HEK293 (cell line): Measurements from ENCODE around the gene KCNK17.

Experiments
- CTCF ChIA-PET: fragments of 350-600 bp; formaldehyde crosslinking; extraction: SDS; loops from one replicate; lab custom pipeline; 2021; ENCODE audit warnings: antibody characterized with exemption; lab: Yijun Ruan, JAX
- POLR2A ChIA-PET: fragments of 300-600 bp; formaldehyde crosslinking; extraction: SDS; loops from one replicate; lab custom pipeline; 2020; ENCODE audit warnings: antibody characterized with exemption, inconsistent platforms; lab: Yijun Ruan, JAX
- H3K27ac ChIP-seq: fragments of 200-500 bp; sonication (Bioruptor generic); 2 replicates; pipeline ENCODE4 v1.5.1; 2014; ENCODE audit warnings: low read depth, low read length, control low read depth, inconsistent platforms; ENCODE audit errors: extremely low read depth
- H3K36me3 ChIP-seq, 2 experiments: fragments of 200-500 bp in 1 of 2; sonication (Bioruptor generic) in 1 of 2; 1 replicate in 1 of 2; 2 replicates in 1 of 2; pipeline ENCODE4 v1.5.1; 2014 to 2017; ENCODE audit warnings: inconsistent platforms in 2 of 2, low read length in 2 of 2; ENCODE audit not compliant: control insufficient read depth in 2 of 2, insufficient read depth in 1 of 2
- H3K4me1 ChIP-seq: fragments of 200-500 bp; sonication (Bioruptor generic); 2 replicates; pipeline ENCODE4 v1.5.1; 2014; ENCODE audit warnings: mild to moderate bottlenecking, low read length, inconsistent platforms; ENCODE audit not compliant: control insufficient read depth, insufficient read depth
- H3K4me3 ChIP-seq: 2 replicates; pipeline ENCODE4 v1.5.1; 2011; ENCODE audit warnings: low read depth, mild to moderate bottlenecking, control low read depth, low read length, moderate library complexity
- H3K9me3 ChIP-seq: fragments of 200-500 bp; sonication (Bioruptor generic); 2 replicates; pipeline ENCODE4 v1.5.1; 2014; ENCODE audit warnings: low read depth, low read length, inconsistent platforms; ENCODE audit not compliant: control insufficient read depth, insufficient read depth
- BCL11A ChIP-seq: fragments of 450-650 bp; formaldehyde crosslinking; IDR thresholded peaks from 2 replicates; pipeline ENCODE4 v1.5.1; 2016; ENCODE audit warnings: low read depth, missing biosample characterization, missing genetic modification characterization
- GLIS2 ChIP-seq: fragments of 450-650 bp; formaldehyde crosslinking; IDR thresholded peaks from 2 replicates; pipeline ENCODE4 v1.5.1; 2016; ENCODE audit warnings: missing biosample characterization, missing genetic modification characterization
- HOXD13 ChIP-seq: sonication (generic); formaldehyde crosslinking; IDR thresholded peaks from 2 replicates; pipeline ENCODE4 v1.8.0; 2022; ENCODE audit warnings: missing genetic modification reagents, borderline replicate concordance
- KLF10 ChIP-seq: fragments of 450-650 bp; IDR thresholded peaks from 2 replicates; pipeline ENCODE4 v1.5.1; 2018; ENCODE audit warnings: missing biosample characterization, mild to moderate bottlenecking, missing genetic modification characterization
- WT1 ChIP-seq: fragments of 450-650 bp; formaldehyde crosslinking; IDR thresholded peaks from 2 replicates; pipeline ENCODE4 v1.5.1; 2016; ENCODE audit warnings: missing biosample characterization, missing genetic modification characterization
- ZBTB48 ChIP-seq: fragments of 450-650 bp; formaldehyde crosslinking; IDR thresholded peaks from 2 replicates; pipeline ENCODE4 v1.5.1; 2016; ENCODE audit warnings: missing biosample characterization, missing genetic modification characterization
- ZEB2 ChIP-seq: fragments of 450-650 bp; formaldehyde crosslinking; IDR thresholded peaks from 2 replicates; pipeline ENCODE4 v1.5.1; 2016; ENCODE audit warnings: missing biosample characterization, missing genetic modification characterization
- ZFHX2 ChIP-seq: fragments of 450-650 bp; formaldehyde crosslinking; conservative IDR thresholded peaks from 2 replicates; pipeline ENCODE4 v1.5.1; 2016; ENCODE audit warnings: missing biosample characterization, missing genetic modification characterization
- ZFP37 ChIP-seq: fragments of 450-650 bp; formaldehyde crosslinking; IDR thresholded peaks from 2 replicates; pipeline ENCODE4 v1.5.1; 2016; ENCODE audit warnings: missing biosample characterization, missing genetic modification characterization
- ZFP41 ChIP-seq: fragments of 450-650 bp; formaldehyde crosslinking; IDR thresholded peaks from 2 replicates; pipeline ENCODE4 v1.5.1; 2016; ENCODE audit warnings: missing biosample characterization, missing genetic modification characterization, borderline replicate concordance
- ZIC2 ChIP-seq: fragments of 450-650 bp; formaldehyde crosslinking; IDR thresholded peaks from 2 replicates; pipeline ENCODE4 v1.5.1; 2016; ENCODE audit warnings: missing biosample characterization, missing genetic modification characterization
- ZNF112 ChIP-seq: fragments of 450-650 bp; formaldehyde crosslinking; IDR thresholded peaks from 2 replicates; pipeline ENCODE4 v1.5.0; 2017; ENCODE audit warnings: missing biosample characterization, missing genetic modification characterization
- ZNF473 ChIP-seq: fragments of 450-650 bp; formaldehyde crosslinking; IDR thresholded peaks from 2 replicates; pipeline ENCODE4 v1.5.1; 2017; ENCODE audit warnings: missing biosample characterization, missing genetic modification characterization
- ZNF768 ChIP-seq: fragments of 450-650 bp; formaldehyde crosslinking; IDR thresholded peaks from 2 replicates; pipeline ENCODE4 v1.5.1; 2018; ENCODE audit warnings: missing biosample characterization, mild to moderate bottlenecking, missing genetic modification characterization
- TF ChIP-seq, protein P1 (sequence below): fragments of 450-650 bp; formaldehyde crosslinking; optimal IDR thresholded peaks from 2 replicates; pipeline ENCODE3; 2016; ENCODE audit warnings: missing biosample characterization, mild to moderate bottlenecking, missing genetic modification characterization
- TF ChIP-seq, protein P2 (sequence below): fragments of 450-650 bp; formaldehyde crosslinking; IDR thresholded peaks from 2 replicates; pipeline ENCODE4 v1.5.1; 2017; ENCODE audit warnings: missing biosample characterization, mild to moderate bottlenecking, missing genetic modification characterization, moderate library complexity
- TF ChIP-seq, protein P3 (sequence below): fragments of 450-650 bp; formaldehyde crosslinking; IDR thresholded peaks from 2 replicates; pipeline ENCODE4 v1.5.1; 2016; ENCODE audit warnings: missing biosample characterization, missing genetic modification characterization
- TF ChIP-seq, protein P4 (sequence below): fragments of 450-650 bp; formaldehyde crosslinking; IDR thresholded peaks from 2 replicates; pipeline ENCODE4 v1.5.1; 2016; ENCODE audit warnings: missing biosample characterization, missing genetic modification characterization, borderline replicate concordance
- TF ChIP-seq, protein P5 (sequence below): fragments of 450-650 bp; formaldehyde crosslinking; IDR thresholded peaks from 2 replicates; pipeline ENCODE4 v1.5.1; 2016; ENCODE audit warnings: missing biosample characterization, missing genetic modification characterization
- TF ChIP-seq, protein P6 (sequence below): fragments of 450-650 bp; formaldehyde crosslinking; IDR thresholded peaks from 2 replicates; pipeline ENCODE4 v1.5.1; 2017; ENCODE audit warnings: missing biosample characterization, missing genetic modification characterization

KCNK17 gene

DNA sequence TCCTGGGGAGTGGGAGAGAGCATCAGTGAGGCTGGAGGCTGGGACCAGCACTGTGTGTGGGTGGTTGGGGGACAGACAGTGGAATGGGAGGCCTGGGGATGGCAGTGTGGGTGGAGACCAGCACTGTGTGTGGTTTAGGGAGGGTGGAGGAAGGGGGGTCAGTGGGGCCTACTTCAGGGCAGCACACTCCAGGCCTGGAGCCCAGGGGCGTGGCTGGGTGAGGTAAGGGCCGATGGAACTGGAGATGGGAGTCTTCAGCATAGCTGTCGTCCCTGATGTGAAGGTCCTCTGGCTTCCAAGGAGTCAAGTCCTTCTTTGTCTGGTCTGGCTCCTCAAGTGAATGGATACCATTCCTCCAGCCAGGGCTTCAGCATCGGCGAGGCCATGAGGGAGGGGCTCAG is 18.6 kb downstream of the KCNK17 start (continued):
- TF ChIP-seq ZNF473 (tag by site-specific recombination) (no peak), ZEB2 (tag by site-specific recombination) (no peak), BCL11A (tag by site-specific recombination) (no peak), KLF10 (no peak), GLIS2 (tag by site-specific recombination) (0 out of 2 replicates have a peak, but pooled peaks have one; percentile 28), ZBTB48 (tag by site-specific recombination) (peak; percentile 74; the same call in 1 of the 2 replicates), WT1 (tag by site-specific recombination) (0 out of 2 replicates have a peak, but pooled peaks have one; percentile 37), ZFHX2 (tag by site-specific recombination) (peak; percentile 99)
- TF ChIP-seq, protein P1, sequence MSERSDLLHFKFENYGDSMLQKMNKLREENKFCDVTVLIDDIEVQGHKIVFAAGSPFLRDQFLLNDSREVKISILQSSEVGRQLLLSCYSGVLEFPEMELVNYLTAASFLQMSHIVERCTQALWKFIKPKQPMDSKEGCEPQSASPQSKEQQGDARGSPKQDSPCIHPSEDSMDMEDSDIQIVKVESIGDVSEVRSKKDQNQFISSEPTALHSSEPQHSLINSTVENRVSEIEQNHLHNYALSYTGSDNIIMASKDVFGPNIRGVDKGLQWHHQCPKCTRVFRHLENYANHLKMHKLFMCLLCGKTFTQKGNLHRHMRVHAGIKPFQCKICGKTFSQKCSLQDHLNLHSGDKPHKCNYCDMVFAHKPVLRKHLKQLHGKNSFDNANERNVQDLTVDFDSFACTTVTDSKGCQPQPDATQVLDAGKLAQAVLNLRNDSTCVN (tag by site-specific recombination): peak; percentile 18
- TF ChIP-seq, protein P2, sequence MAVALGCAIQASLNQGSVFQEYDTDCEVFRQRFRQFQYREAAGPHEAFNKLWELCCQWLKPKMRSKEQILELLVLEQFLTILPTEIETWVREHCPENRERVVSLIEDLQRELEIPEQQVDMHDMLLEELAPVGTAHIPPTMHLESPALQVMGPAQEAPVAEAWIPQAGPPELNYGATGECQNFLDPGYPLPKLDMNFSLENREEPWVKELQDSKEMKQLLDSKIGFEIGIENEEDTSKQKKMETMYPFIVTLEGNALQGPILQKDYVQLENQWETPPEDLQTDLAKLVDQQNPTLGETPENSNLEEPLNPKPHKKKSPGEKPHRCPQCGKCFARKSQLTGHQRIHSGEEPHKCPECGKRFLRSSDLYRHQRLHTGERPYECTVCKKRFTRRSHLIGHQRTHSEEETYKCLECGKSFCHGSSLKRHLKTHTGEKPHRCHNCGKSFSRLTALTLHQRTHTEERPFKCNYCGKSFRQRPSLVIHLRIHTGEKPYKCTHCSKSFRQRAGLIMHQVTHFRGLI (tag by site-specific recombination): no peak
- TF ChIP-seq, protein P3, sequence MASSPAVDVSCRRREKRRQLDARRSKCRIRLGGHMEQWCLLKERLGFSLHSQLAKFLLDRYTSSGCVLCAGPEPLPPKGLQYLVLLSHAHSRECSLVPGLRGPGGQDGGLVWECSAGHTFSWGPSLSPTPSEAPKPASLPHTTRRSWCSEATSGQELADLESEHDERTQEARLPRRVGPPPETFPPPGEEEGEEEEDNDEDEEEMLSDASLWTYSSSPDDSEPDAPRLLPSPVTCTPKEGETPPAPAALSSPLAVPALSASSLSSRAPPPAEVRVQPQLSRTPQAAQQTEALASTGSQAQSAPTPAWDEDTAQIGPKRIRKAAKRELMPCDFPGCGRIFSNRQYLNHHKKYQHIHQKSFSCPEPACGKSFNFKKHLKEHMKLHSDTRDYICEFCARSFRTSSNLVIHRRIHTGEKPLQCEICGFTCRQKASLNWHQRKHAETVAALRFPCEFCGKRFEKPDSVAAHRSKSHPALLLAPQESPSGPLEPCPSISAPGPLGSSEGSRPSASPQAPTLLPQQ: peak; percentile 91

DNA sequence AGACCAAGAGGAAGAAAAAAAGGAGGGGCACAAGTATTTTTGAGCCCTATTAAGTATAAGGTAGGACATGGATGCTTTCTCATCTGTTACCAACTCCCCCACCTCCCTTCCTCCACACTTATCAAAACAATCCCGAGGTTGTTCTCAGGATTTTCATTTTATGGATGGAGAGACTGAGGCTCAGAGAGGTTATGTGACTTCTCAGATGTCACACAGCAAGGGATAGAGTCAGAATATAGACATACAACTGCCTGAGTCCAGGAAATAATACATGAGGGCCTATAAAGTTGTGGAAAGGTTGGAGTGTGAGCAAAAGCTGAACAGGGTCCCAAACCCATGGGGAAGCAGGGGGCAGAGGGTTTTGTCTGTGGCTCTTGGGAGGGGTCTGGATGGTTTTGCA is 19.3 kb downstream of the KCNK17 start:
- no peak overlapping the region for H3K27ac ChIP-seq
- TF ChIP-seq ZNF768 (tag by site-specific recombination): 0 out of 2 replicates have a peak, but pooled peaks have one; percentile 59
- TF ChIP-seq, protein P4, sequence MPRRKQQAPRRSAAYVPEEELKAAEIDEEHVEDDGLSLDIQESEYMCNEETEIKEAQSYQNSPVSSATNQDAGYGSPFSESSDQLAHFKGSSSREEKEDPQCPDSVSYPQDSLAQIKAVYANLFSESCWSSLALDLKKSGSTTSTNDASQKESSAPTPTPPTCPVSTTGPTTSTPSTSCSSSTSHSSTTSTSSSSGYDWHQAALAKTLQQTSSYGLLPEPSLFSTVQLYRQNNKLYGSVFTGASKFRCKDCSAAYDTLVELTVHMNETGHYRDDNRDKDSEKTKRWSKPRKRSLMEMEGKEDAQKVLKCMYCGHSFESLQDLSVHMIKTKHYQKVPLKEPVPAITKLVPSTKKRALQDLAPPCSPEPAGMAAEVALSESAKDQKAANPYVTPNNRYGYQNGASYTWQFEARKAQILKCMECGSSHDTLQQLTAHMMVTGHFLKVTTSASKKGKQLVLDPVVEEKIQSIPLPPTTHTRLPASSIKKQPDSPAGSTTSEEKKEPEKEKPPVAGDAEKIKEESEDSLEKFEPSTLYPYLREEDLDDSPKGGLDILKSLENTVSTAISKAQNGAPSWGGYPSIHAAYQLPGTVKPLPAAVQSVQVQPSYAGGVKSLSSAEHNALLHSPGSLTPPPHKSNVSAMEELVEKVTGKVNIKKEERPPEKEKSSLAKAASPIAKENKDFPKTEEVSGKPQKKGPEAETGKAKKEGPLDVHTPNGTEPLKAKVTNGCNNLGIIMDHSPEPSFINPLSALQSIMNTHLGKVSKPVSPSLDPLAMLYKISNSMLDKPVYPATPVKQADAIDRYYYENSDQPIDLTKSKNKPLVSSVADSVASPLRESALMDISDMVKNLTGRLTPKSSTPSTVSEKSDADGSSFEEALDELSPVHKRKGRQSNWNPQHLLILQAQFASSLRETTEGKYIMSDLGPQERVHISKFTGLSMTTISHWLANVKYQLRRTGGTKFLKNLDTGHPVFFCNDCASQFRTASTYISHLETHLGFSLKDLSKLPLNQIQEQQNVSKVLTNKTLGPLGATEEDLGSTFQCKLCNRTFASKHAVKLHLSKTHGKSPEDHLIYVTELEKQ (tag by site-specific recombination): no peak
- no peaks in the 10 kb centered on the region for H3K36me3 ChIP-seq
- CTCF ChIA-PET: interaction anchor here (0.6 to 1.1 kb wide), 4 partner anchors 9 to 193 kb away, joined by 3 to 7 read pairs (median 5); no protein-coding TSS in a partner anchor
- POLR2A ChIA-PET: no interaction called here
- 0 out of 2 replicates have a peak, but pooled peaks cover 2% of the 10 kb centered on the region for H3K4me1 ChIP-seq
- H3K4me3 ChIP-seq: no peak overlapping the region
- no peaks in the 10 kb centered on the region for H3K9me3 ChIP-seq

DNA sequence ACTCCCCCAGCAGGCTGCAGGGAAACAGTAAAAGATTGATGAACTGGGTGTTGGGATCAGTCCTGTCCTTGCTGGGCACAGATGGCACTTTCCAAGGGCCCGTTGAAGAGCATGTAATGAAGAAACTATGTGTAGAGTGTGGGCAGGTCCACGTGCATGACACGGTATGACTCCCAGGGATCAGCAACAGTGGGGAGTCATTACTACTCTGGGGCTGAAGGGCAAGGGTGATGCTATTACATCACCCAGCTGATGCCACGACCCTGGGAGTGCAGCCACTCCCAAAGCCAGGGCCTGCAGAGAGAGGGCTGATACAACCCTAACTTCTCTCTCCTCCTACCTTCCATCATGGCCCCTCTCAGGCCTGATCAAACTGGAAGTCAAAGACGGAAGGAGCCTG is 20.1 kb downstream of the KCNK17 start:
- Histone ChIP-seq H3K4me3 (no peak overlapping the region), H3K36me3 (no peaks in the 10 kb centered on the region), H3K4me1 (0 out of 2 replicates have a peak, but pooled peaks cover 2% of the 10 kb centered on the region), H3K27ac (no peak overlapping the region), H3K9me3 (no peaks in the 10 kb centered on the region)
- ChIA-PET POLR2A (no interaction called here), CTCF (interaction anchor here (1.1 kb wide), 2 partner anchors 10 to 128 kb away, joined by 4 to 6 read pairs; no protein-coding TSS in a partner anchor)
- no peak for TF ChIP-seq ZNF112 (tag by site-specific recombination)
- TF ChIP-seq ZFP37 (tag by site-specific recombination): no peak
- peak; percentile 75 for TF ChIP-seq ZIC2
- TF ChIP-seq ZFHX2 (tag by site-specific recombination): peak; percentile 53
- TF ChIP-seq, protein P5, sequence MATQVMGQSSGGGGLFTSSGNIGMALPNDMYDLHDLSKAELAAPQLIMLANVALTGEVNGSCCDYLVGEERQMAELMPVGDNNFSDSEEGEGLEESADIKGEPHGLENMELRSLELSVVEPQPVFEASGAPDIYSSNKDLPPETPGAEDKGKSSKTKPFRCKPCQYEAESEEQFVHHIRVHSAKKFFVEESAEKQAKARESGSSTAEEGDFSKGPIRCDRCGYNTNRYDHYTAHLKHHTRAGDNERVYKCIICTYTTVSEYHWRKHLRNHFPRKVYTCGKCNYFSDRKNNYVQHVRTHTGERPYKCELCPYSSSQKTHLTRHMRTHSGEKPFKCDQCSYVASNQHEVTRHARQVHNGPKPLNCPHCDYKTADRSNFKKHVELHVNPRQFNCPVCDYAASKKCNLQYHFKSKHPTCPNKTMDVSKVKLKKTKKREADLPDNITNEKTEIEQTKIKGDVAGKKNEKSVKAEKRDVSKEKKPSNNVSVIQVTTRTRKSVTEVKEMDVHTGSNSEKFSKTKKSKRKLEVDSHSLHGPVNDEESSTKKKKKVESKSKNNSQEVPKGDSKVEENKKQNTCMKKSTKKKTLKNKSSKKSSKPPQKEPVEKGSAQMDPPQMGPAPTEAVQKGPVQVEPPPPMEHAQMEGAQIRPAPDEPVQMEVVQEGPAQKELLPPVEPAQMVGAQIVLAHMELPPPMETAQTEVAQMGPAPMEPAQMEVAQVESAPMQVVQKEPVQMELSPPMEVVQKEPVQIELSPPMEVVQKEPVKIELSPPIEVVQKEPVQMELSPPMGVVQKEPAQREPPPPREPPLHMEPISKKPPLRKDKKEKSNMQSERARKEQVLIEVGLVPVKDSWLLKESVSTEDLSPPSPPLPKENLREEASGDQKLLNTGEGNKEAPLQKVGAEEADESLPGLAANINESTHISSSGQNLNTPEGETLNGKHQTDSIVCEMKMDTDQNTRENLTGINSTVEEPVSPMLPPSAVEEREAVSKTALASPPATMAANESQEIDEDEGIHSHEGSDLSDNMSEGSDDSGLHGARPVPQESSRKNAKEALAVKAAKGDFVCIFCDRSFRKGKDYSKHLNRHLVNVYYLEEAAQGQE: no peak
- TF ChIP-seq, protein P6, sequence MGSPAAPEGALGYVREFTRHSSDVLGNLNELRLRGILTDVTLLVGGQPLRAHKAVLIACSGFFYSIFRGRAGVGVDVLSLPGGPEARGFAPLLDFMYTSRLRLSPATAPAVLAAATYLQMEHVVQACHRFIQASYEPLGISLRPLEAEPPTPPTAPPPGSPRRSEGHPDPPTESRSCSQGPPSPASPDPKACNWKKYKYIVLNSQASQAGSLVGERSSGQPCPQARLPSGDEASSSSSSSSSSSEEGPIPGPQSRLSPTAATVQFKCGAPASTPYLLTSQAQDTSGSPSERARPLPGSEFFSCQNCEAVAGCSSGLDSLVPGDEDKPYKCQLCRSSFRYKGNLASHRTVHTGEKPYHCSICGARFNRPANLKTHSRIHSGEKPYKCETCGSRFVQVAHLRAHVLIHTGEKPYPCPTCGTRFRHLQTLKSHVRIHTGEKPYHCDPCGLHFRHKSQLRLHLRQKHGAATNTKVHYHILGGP: no peak
- no peak for TF ChIP-seq ZFP41
- TF ChIP-seq HOXD13: no peak
- TF ChIP-seq BCL11A (tag by site-specific recombination): no peak
